ENCODE measurements around the gene ALOX15B.

The ALOX15B gene

DNA sequence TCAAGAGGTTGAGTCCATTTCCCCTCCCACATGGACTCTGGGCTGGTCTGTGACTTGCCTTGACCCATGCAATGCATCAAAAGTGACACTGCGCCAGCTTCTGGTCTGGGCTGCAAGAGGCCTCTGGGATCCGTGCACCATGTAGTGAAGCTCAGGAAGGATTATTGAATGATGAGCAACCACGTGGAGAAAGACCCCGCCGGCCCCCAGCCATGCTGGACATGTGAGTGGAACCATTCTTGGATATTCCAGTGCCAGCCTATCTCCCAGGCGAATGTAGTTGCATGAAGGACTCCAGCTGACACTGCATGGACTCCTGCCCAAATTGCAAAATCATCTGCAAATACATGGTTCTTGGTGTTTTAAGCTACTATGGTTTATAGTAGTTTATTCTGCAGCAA lies 7.6 kb upstream of the ALOX15B start:
- H3K36me3 ChIP-seq (ENCODE audit: low read length): no peaks in the 10 kb centered on the region
- H3F3A ChIP-seq (ENCODE audit: insufficient read depth): no peaks in the 10 kb centered on the region
- H3K9ac ChIP-seq (ENCODE audit: low read length): no peak overlapping the region
- no peaks in the 10 kb centered on the region for H3K9me3 ChIP-seq (ENCODE audit: insufficient read depth, low read length)
- TF ChIP-seq, protein P1, sequence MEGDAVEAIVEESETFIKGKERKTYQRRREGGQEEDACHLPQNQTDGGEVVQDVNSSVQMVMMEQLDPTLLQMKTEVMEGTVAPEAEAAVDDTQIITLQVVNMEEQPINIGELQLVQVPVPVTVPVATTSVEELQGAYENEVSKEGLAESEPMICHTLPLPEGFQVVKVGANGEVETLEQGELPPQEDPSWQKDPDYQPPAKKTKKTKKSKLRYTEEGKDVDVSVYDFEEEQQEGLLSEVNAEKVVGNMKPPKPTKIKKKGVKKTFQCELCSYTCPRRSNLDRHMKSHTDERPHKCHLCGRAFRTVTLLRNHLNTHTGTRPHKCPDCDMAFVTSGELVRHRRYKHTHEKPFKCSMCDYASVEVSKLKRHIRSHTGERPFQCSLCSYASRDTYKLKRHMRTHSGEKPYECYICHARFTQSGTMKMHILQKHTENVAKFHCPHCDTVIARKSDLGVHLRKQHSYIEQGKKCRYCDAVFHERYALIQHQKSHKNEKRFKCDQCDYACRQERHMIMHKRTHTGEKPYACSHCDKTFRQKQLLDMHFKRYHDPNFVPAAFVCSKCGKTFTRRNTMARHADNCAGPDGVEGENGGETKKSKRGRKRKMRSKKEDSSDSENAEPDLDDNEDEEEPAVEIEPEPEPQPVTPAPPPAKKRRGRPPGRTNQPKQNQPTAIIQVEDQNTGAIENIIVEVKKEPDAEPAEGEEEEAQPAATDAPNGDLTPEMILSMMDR (IDR thresholded peaks at IDR 0.05; ENCODE audit: insufficient read depth, low read length, poor library complexity, severe bottlenecking): no peak
- no peak for TF ChIP-seq EZH2phosphoT487 (conservative IDR thresholded peaks at IDR 0.05; ENCODE audit: low read length)
- no peak overlapping the region for H3K27ac ChIP-seq (ENCODE audit: low read depth, low read length)
- H3K4me3 ChIP-seq (ENCODE audit: insufficient read depth, low read length, poor library complexity, severe bottlenecking): no peak overlapping the region
- H3K27me3 ChIP-seq (ENCODE audit: low read length): no peaks in the 10 kb centered on the region
- H2AFZ ChIP-seq (ENCODE audit: low read depth, low read length, severe bottlenecking): no peak overlapping the region
- no peak overlapping the region for H3K4me2 ChIP-seq (ENCODE audit: low read depth, low read length, poor library complexity, severe bottlenecking)
- no peaks in the 10 kb centered on the region for H3K9me2 ChIP-seq (replicated peaks; ENCODE audit: insufficient read depth, low read length)
- no peaks in the 10 kb centered on the region for H3K79me2 ChIP-seq (ENCODE audit: insufficient read depth, low read length)
- no peaks in the 10 kb centered on the region for H4K20me1 ChIP-seq (ENCODE audit: low read depth, low read length)

DNA sequence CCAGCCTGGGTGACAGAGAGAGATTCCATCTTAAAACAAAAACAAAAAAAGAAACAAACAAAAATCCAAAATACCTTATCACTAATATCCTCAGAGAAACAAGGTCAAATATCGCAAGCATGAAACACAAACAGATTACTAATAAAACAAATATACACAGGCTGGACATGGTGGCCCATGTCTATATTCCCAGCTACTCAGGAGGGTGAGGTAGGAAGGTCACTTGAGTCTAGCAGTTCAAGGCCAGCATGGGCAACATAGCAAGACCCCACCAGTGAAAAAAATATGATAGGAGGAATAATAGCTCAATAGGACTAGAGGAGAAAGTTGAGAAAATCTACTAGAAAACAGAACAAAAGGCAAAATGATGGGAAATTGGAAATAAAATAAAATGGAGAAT lies 6.9 kb upstream of the ALOX15B start:
- Histone ChIP-seq H3K9me2 (replicated peaks; ENCODE audit: insufficient read depth, low read length) (no peaks in the 10 kb centered on the region), H3K27ac (ENCODE audit: low read depth, low read length) (no peak overlapping the region), H2AFZ (ENCODE audit: low read depth, low read length, severe bottlenecking) (no peak overlapping the region), H3K79me2 (ENCODE audit: insufficient read depth, low read length) (no peaks in the 10 kb centered on the region), H3K4me3 (ENCODE audit: insufficient read depth, low read length, poor library complexity, severe bottlenecking) (no peak overlapping the region), H4K20me1 (ENCODE audit: low read depth, low read length) (no peaks in the 10 kb centered on the region), H3K27me3 (ENCODE audit: low read length) (no peaks in the 10 kb centered on the region), H3K9me3 (ENCODE audit: insufficient read depth, low read length) (no peaks in the 10 kb centered on the region), H3K4me2 (ENCODE audit: low read depth, low read length, poor library complexity, severe bottlenecking) (no peak overlapping the region), H3K9ac (ENCODE audit: low read length) (no peak overlapping the region), H3F3A (ENCODE audit: insufficient read depth) (no peaks in the 10 kb centered on the region), H3K36me3 (ENCODE audit: low read length) (no peaks in the 10 kb centered on the region)
- TF ChIP-seq, protein P1 (IDR thresholded peaks at IDR 0.05; ENCODE audit: insufficient read depth, low read length, poor library complexity, severe bottlenecking): no peak
- TF ChIP-seq EZH2phosphoT487 (conservative IDR thresholded peaks at IDR 0.05; ENCODE audit: low read length): no peak

DNA sequence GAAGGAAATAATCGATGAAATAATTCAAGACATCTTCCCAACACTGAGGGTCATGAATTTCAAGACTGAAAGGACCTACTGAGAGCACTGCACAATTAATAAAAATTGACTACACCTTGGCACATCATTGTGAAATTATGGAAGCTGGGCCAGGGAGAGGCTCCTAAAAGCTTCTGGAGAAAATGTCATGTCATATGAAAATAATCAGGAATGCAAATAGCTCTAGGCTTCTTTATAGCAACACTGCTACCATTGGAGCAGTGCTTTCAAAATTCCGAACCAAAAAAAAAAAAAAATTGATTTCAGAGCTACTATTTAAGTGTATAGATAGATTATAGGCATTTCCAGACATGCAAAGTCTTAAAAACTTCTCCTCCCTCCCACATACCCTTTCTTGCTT lies 6.4 kb upstream of the ALOX15B start:
- Histone ChIP-seq H3K79me2 (ENCODE audit: insufficient read depth, low read length) (no peaks in the 10 kb centered on the region), H3K36me3 (ENCODE audit: low read length) (no peaks in the 10 kb centered on the region), H3K27me3 (ENCODE audit: low read length) (no peaks in the 10 kb centered on the region), H3K27ac (ENCODE audit: low read depth, low read length) (no peak overlapping the region), H2AFZ (ENCODE audit: low read depth, low read length, severe bottlenecking) (no peak overlapping the region), H3K4me3 (ENCODE audit: insufficient read depth, low read length, poor library complexity, severe bottlenecking) (no peak overlapping the region), H3K9me2 (replicated peaks; ENCODE audit: insufficient read depth, low read length) (no peaks in the 10 kb centered on the region), H4K20me1 (ENCODE audit: low read depth, low read length) (no peaks in the 10 kb centered on the region), H3K4me2 (ENCODE audit: low read depth, low read length, poor library complexity, severe bottlenecking) (no peak overlapping the region), H3K9me3 (ENCODE audit: insufficient read depth, low read length) (no peaks in the 10 kb centered on the region), H3K9ac (ENCODE audit: low read length) (no peak overlapping the region), H3F3A (ENCODE audit: insufficient read depth) (no peaks in the 10 kb centered on the region)
- no peak for TF ChIP-seq EZH2phosphoT487 (conservative IDR thresholded peaks at IDR 0.05; ENCODE audit: low read length)
- TF ChIP-seq, protein P1 (IDR thresholded peaks at IDR 0.05; ENCODE audit: insufficient read depth, low read length, poor library complexity, severe bottlenecking): no peak
